Testis (tissue), 2 donors: Measurements from ENCODE around the gene PPIB.

Experiments
- CTCF ChIP-seq, 3 experiments: fragments of 450-650 bp in 2 of 3; fragments of 200-600 bp in 1 of 3; sonication (generic) in 1 of 3; IDR thresholded peaks; one replicate each; pipeline ENCODE4 v1.5.1; 2016 to 2019; ENCODE audit warnings: antibody characterized with exemption in 3 of 3, mild to moderate bottlenecking in 2 of 3, moderate library complexity in 1 of 3
- POLR2A ChIP-seq: fragments of 450-650 bp; IDR thresholded peaks from one replicate; pipeline ENCODE4 v1.6.1; 2017; ENCODE audit warnings: antibody characterized with exemption, mild to moderate bottlenecking, moderate library complexity

DNA sequence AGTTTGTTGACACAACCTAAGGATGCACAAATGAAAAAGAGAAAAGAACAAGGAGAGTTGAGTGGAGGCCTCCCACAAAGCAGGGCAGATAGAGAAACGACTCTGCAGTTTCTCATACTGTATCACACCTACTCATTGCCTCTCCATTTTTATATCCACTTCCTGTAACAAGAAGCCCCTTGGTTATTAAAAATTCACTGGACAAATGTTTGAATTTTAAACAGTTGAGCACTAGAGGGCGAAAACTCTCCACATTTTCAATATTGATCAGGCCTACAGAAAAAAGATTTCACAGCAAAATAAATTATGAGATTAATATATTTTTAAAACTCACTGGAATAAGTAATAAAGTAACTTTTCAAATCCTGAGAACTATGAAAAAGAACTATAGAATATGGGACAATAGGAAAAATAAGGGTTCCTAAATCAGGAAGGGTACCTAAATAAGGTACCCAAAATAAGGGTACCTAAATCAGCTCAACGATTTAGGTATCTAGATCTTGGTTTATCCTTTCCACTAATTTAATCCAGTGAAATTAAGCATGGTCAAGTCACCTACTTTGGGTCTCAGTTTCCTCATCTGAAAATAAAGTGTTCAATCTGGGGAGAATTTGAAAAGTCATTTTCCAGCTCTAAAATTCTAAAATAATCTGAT, 47.0 kb upstream of the PPIB start:
- TF ChIP-seq CTCF (IDR thresholded peaks at IDR 0.05) (peak in 1 of 3 experiments; percentile 35), POLR2A (no peak)
